Panc1 (cell line): ENCODE results near the gene P2RX2. TPM values are rescaled to one million over a fixed set of nuclear protein-coding genes. Genes with fewer than 3 reads are reported as not detected.

Experiments
- ATAC-seq: fragments of 200-7000 bp; cut with Tn5 transposase; 2 replicates; pipeline ENCODE4 v1.9.1; 2020; ENCODE audit warnings: mild to moderate bottlenecking, moderate library complexity
- BruUV-seq: library from RNA; stranded (reverse); fragments of 400-500 nt; replicated peaks from 2 replicates; lab custom pipeline; 2021; lab: Mats Ljungman, UMichigan
- CTCF ChIA-PET: fragments of 300-600 bp; sonication (Branson Sonifier 250); formaldehyde crosslinking; loops from one replicate; lab custom pipeline; 2022; ENCODE audit warnings: antibody characterized with exemption; lab: Charles Lee
- POLR2A ChIA-PET: fragments of 300-600 bp; sonication (Branson Sonifier 250); formaldehyde crosslinking; loops from one replicate; lab custom pipeline; 2022; ENCODE audit warnings: antibody characterized with exemption; lab: Charles Lee
- DNase-seq: peaks from one replicate; pipeline ENCODE4 v3.0.0-alpha.2; 2010; ENCODE audit warnings: low read depth, low spot score
- H3K27ac ChIP-seq: 2 replicates; pipeline ENCODE4 v1.5.1; 2011; ENCODE audit warnings: mild to moderate bottlenecking, low read length, inconsistent platforms
- H3K27me3 ChIP-seq: fragments of 200-500 bp; sonication (Bioruptor generic); 2 replicates; pipeline ENCODE4 v1.6.0; 2014; ENCODE audit warnings: low read length, inconsistent platforms; ENCODE audit not compliant: control insufficient read depth, insufficient read depth
- H3K36me3 ChIP-seq: fragments of 200-500 bp; sonication (Bioruptor generic); 2 replicates; pipeline ENCODE4 v1.5.1; 2014; ENCODE audit warnings: inconsistent platforms, mild to moderate bottlenecking, low read length, moderate library complexity; ENCODE audit not compliant: control insufficient read depth, insufficient read depth
- H3K4me1 ChIP-seq: 2 replicates; pipeline ENCODE4 v1.5.1; 2011; ENCODE audit warnings: inconsistent platforms, mild to moderate bottlenecking, low read length, moderate library complexity; ENCODE audit not compliant: control insufficient read depth, insufficient read depth
- H3K4me3 ChIP-seq, 2 experiments: 2 replicates each; pipeline ENCODE4 v1.5.1; 2011 to 2012; ENCODE audit warnings: low read depth in 2 of 2, low read length in 2 of 2, mild to moderate bottlenecking in 2 of 2, inconsistent platforms in 1 of 2, moderate library complexity in 1 of 2
- H3K9me3 ChIP-seq: fragments of 200-500 bp; sonication (Bioruptor generic); 2 replicates; pipeline ENCODE4 v1.5.1; 2014; ENCODE audit warnings: low read depth, mild to moderate bottlenecking, inconsistent platforms, low read length, moderate library complexity; ENCODE audit not compliant: control insufficient read depth, insufficient read depth
- CTCF ChIP-seq: fragments of 450-650 bp; IDR thresholded peaks from 2 replicates; pipeline ENCODE4 v1.5.1; 2017; ENCODE audit warnings: mild to moderate bottlenecking
- POLR2AphosphoS5 ChIP-seq: IDR thresholded peaks from 2 replicates; pipeline ENCODE4 v1.6.1; 2012; ENCODE audit warnings: mild to moderate bottlenecking, low read depth, low read length, moderate library complexity
- REST ChIP-seq, 2 experiments: IDR thresholded peaks; 2 replicates each; pipeline ENCODE4 v1.6.1; 2011 to 2012; ENCODE audit warnings: low read depth in 2 of 2, control low read depth in 1 of 2, low read length in 1 of 2, mild to moderate bottlenecking in 1 of 2, moderate library complexity in 1 of 2; ENCODE audit not compliant: insufficient read depth in 1 of 2
- SIN3A ChIP-seq: IDR thresholded peaks from 2 replicates; pipeline ENCODE4 v1.6.1; 2012; ENCODE audit warnings: low read depth, mild to moderate bottlenecking, low read length, moderate library complexity, borderline replicate concordance; ENCODE audit not compliant: insufficient read depth
- TCF7L2 ChIP-seq: IDR thresholded peaks from 2 replicates; pipeline ENCODE4 v1.6.1; 2011; ENCODE audit warnings: mild to moderate bottlenecking, low read depth, low read length, inconsistent platforms
- in situ Hi-C: cut with HindIII; loops from 2 replicates; pipeline ENCODE4 v1.10.0; 2016; ENCODE audit warnings: low sequenced_read_pairs, low pct_unique_long_range_greater_than_20kb
- intact Hi-C: fragments of 100-400 bp; cut with micrococcal nuclease; formaldehyde crosslinking; loops from one replicate; pipeline ENCODE4 v1.10.0; 2022; ENCODE audit not compliant: unreplicated experiment
- total RNA-seq: library from RNA; stranded (reverse); gene quantifications from one replicate; pipeline ENCODE4 v1.2.1, GENCODE V29; 2021; ENCODE audit not compliant: unreplicated experiment

The P2RX2 gene
- total RNA-seq, 1 experiment from 2014 or later = 1.2 TPM

- ATAC-seq = peak; percentile 20
- H3K4me1 ChIP-seq = peaks cover 10% of the 10 kb centered on the region
- no peak overlapping the region for H3K4me3 ChIP-seq
- POLR2A ChIA-PET = no interaction called here
- H3K9me3 ChIP-seq = no peaks in the 10 kb centered on the region
- no peak for TF ChIP-seq SIN3A
- no peak for TF ChIP-seq POLR2AphosphoS5
- TF ChIP-seq REST (IDR thresholded peaks at IDR 0.05; ENCODE audit: insufficient read depth in 1 of 2, low read depth in 2 of 2, low read length in 1 of 2) = no peak
- no peak for TF ChIP-seq TCF7L2
- no peak for TF ChIP-seq CTCF
- no peak for DNase-seq
- no peak overlapping the region for H3K27ac ChIP-seq
- in situ Hi-C loops (no loop called here), intact Hi-C loops (no loop called here)
- H3K27me3 ChIP-seq = peaks cover 6% of the 10 kb centered on the region; the same call in 1 of the 2 replicates
- BruUV-seq = no TSS peak
- CTCF ChIA-PET = no interaction called here
- no peaks in the 10 kb centered on the region for H3K36me3 ChIP-seq
Observed at GRCh38 chr12:132619386-132620112, 973 bp downstream of the P2RX2 start.

- H3K4me3 ChIP-seq = no peak overlapping the region
- H3K27me3 ChIP-seq = peaks cover 6% of the 10 kb centered on the region; the same call in 1 of the 2 replicates
- no peak overlapping the region for H3K27ac ChIP-seq
- in situ Hi-C loops = no loop called here
- H3K36me3 ChIP-seq = no peaks in the 10 kb centered on the region
- ATAC-seq = peak; percentile 16; the same call in 1 of the 2 replicates
- peaks cover 10% of the 10 kb centered on the region for H3K4me1 ChIP-seq
- ChIA-PET CTCF (no interaction called here), POLR2A (no interaction called here)
- DNase-seq = no peak
- no peaks in the 10 kb centered on the region for H3K9me3 ChIP-seq
- no TSS peak for BruUV-seq
- intact Hi-C loops = no loop called here
- TF ChIP-seq REST (IDR thresholded peaks at IDR 0.05; ENCODE audit: insufficient read depth in 1 of 2, low read depth in 2 of 2, low read length in 1 of 2) (no peak), POLR2AphosphoS5 (no peak), TCF7L2 (no peak)
Observed at GRCh38 chr12:132620113-132620898, 1.7 kb downstream of the P2RX2 start.
